GM12875 (cell line): Measurements from ENCODE around the gene PRKD1.

Experiments used
- H3K4me3 ChIP-seq: one replicate; pipeline ENCODE4 v1.5.1; 2011; ENCODE audit warnings: low read depth, low read length, control low read depth
- TF ChIP-seq, protein P1 (sequence below): IDR thresholded peaks from 2 replicates; pipeline ENCODE4 v1.5.1; 2011; ENCODE audit warnings: low read depth, mild to moderate bottlenecking, control low read depth, inconsistent platforms, low read length, moderate library complexity, borderline replicate concordance; ENCODE audit not compliant: insufficient read depth

Gene PRKD1

DNA sequence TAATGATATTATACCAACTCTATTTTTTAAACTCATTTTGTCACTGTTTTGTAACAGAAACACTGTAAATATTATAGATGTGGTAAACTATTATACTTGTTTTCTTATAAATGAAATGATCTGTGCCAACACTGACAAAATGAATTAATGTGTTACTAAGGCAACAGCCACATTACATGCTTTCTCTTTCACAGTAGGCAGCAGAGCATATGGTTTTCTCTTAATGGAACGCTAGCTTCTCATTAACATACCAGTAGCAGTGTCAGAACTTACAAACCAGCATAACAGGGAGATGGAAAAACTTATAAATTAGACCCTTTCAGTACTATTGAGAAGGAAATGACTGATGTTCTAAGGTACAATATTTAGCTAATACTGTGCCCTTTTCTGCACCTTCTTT, 398.8 kb downstream of the PRKD1 start:
- TF ChIP-seq, protein P1, sequence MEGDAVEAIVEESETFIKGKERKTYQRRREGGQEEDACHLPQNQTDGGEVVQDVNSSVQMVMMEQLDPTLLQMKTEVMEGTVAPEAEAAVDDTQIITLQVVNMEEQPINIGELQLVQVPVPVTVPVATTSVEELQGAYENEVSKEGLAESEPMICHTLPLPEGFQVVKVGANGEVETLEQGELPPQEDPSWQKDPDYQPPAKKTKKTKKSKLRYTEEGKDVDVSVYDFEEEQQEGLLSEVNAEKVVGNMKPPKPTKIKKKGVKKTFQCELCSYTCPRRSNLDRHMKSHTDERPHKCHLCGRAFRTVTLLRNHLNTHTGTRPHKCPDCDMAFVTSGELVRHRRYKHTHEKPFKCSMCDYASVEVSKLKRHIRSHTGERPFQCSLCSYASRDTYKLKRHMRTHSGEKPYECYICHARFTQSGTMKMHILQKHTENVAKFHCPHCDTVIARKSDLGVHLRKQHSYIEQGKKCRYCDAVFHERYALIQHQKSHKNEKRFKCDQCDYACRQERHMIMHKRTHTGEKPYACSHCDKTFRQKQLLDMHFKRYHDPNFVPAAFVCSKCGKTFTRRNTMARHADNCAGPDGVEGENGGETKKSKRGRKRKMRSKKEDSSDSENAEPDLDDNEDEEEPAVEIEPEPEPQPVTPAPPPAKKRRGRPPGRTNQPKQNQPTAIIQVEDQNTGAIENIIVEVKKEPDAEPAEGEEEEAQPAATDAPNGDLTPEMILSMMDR, result no peak
- no peak overlapping the region for H3K4me3 ChIP-seq

DNA sequence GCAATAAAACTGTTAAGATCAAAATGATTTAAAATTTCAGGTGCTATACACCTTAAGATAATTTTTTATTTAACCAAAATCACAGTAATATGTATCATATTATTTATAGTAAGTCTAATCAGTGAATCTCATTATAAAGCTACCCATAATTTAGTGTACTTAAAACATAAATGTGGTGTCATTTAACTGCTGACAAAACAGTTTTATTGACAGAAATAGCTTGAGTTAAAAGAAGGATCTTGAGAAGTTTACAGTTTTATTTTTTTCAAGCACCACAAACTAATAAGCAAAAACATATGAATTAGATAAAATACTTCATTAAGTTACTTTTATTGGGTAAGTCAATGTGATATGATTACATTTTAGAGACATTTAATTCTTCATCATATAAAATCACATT, 400.4 kb downstream of the PRKD1 start:
- TF ChIP-seq, protein P1, result no peak
- H3K4me3 ChIP-seq, result no peak overlapping the region
